ENCODE data around the gene UQCRQ. TPM values are rescaled to one million over a fixed set of nuclear protein-coding genes. Genes with fewer than 3 reads are reported as not detected.

The UQCRQ gene
- total and polyA plus RNA-seq, 4 donors = 62.5 to 2,326 (median 326) TPM

GRCh38 chr5:132823481-132824050, 42.9 kb upstream of the UQCRQ start:
- H3K36me3 ChIP-seq (ENCODE audit: control insufficient read depth in 4 of 4, insufficient read depth in 3 of 4, low read depth in 1 of 4, low read length in 3 of 4) = peaks cover 11 to 22% (median 18%) of the 10 kb centered on the region in 4 donors
- no peak overlapping the region for H3K9ac ChIP-seq (ENCODE audit: low read depth in 1 of 2, low read length in 2 of 2)
- TF ChIP-seq HNF4A (conservative IDR thresholded peaks at IDR 0.05) = no peak
- TF ChIP-seq, protein P1, sequence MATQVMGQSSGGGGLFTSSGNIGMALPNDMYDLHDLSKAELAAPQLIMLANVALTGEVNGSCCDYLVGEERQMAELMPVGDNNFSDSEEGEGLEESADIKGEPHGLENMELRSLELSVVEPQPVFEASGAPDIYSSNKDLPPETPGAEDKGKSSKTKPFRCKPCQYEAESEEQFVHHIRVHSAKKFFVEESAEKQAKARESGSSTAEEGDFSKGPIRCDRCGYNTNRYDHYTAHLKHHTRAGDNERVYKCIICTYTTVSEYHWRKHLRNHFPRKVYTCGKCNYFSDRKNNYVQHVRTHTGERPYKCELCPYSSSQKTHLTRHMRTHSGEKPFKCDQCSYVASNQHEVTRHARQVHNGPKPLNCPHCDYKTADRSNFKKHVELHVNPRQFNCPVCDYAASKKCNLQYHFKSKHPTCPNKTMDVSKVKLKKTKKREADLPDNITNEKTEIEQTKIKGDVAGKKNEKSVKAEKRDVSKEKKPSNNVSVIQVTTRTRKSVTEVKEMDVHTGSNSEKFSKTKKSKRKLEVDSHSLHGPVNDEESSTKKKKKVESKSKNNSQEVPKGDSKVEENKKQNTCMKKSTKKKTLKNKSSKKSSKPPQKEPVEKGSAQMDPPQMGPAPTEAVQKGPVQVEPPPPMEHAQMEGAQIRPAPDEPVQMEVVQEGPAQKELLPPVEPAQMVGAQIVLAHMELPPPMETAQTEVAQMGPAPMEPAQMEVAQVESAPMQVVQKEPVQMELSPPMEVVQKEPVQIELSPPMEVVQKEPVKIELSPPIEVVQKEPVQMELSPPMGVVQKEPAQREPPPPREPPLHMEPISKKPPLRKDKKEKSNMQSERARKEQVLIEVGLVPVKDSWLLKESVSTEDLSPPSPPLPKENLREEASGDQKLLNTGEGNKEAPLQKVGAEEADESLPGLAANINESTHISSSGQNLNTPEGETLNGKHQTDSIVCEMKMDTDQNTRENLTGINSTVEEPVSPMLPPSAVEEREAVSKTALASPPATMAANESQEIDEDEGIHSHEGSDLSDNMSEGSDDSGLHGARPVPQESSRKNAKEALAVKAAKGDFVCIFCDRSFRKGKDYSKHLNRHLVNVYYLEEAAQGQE (IDR thresholded peaks at IDR 0.05) = no peak
- no peak for TF ChIP-seq MAX (IDR thresholded peaks at IDR 0.05)
- no peak for TF ChIP-seq EGR1 (IDR thresholded peaks at IDR 0.05; ENCODE audit: low read depth in 2 of 2)
- no peak for TF ChIP-seq HNF4G (IDR thresholded peaks at IDR 0.05)
- no peak for TF ChIP-seq FOXA1 (IDR thresholded peaks at IDR 0.05)
- TF ChIP-seq YY1 (IDR thresholded peaks at IDR 0.05) = no peak
- TF ChIP-seq RAD21 (IDR thresholded peaks at IDR 0.05) = no peak
- no peak for TF ChIP-seq FOXA2 (IDR thresholded peaks at IDR 0.05)
- no peak for TF ChIP-seq ZBTB33 (IDR thresholded peaks at IDR 0.05)
- TF ChIP-seq NR2F2 (IDR thresholded peaks at IDR 0.05) = no peak
- TF ChIP-seq GABPA (IDR thresholded peaks at IDR 0.05 in 1 of 2, conservative IDR thresholded peaks at IDR 0.05 in 1 of 2) = no peak
- TF ChIP-seq RXRA (IDR thresholded peaks at IDR 0.05) = no peak
- no peak for TF ChIP-seq ATF3 (IDR thresholded peaks at IDR 0.05)
- TF ChIP-seq TAF1 (conservative IDR thresholded peaks at IDR 0.05) = no peak
- no peak for TF ChIP-seq CTCF (IDR thresholded peaks at IDR 0.05; ENCODE audit: low read depth, low read length, missing input control)
- TF ChIP-seq SP1 (IDR thresholded peaks at IDR 0.05) = no peak
- TF ChIP-seq JUND (IDR thresholded peaks at IDR 0.05) = no peak
- 94% methylated on average over 7 of the region's 7 CpGs for WGBS
- DNase-seq (ENCODE audit: low spot score) = no peak
- H3K4me1 ChIP-seq (ENCODE audit: control insufficient read depth in 4 of 4, insufficient read depth in 4 of 4, low read length in 3 of 4) = peaks cover 4 to 32% (median 22%) of the 10 kb centered on the region in 4 donors
- no peaks in the 10 kb centered on the region for H3K27me3 ChIP-seq (ENCODE audit: control insufficient read depth in 4 of 4, insufficient read depth in 4 of 4, low read length in 3 of 4)
- H3K9me3 ChIP-seq (ENCODE audit: control insufficient read depth in 4 of 4, low read length in 3 of 4) = no peaks in the 10 kb centered on the region
- no peak overlapping the region for H3K4me3 ChIP-seq (ENCODE audit: low read depth in 1 of 3, low read length in 3 of 3)
- peak overlapping the region in 1 of 2 donors; percentile 16 for H3K27ac ChIP-seq (ENCODE audit: low read depth in 1 of 2, low read length in 2 of 2)
